HG03575 (cell line): ENCODE data around the gene PRKCE.

ENCODE experiments used
- ATAC-seq: cut with Tn5 transposase; IDR thresholded peaks from one replicate; pipeline ENCODE4 v1.9.1; 2021; ENCODE audit not compliant: unreplicated experiment, insufficient number of reproducible peaks, low FRiP score; ENCODE audit errors: extremely low read depth

Gene PRKCE

GRCh38 chr2:45951025-45951727 is 299.7 kb downstream of the PRKCE start:
- no peak for ATAC-seq

GRCh38 chr2:45952591-45952990 is 301.1 kb downstream of the PRKCE start:
- no peak for ATAC-seq

GRCh38 chr2:45953376-45954027 is 302.0 kb downstream of the PRKCE start:
- no peak for ATAC-seq

GRCh38 chr2:45954233-45954850 is 302.9 kb downstream of the PRKCE start:
- ATAC-seq, result no peak

- no peak for ATAC-seq
Observed at GRCh38 chr2:45957533-45958227, 306.2 kb downstream of the PRKCE start.

- no peak for ATAC-seq
Observed at GRCh38 chr2:45960057-45960863, 308.8 kb downstream of the PRKCE start.

- ATAC-seq, result no peak
Observed at GRCh38 chr2:45962177-45962921, 310.9 kb downstream of the PRKCE start.

- ATAC-seq, result no peak
Observed at GRCh38 chr2:45963816-45964215, 312.3 kb downstream of the PRKCE start.

GRCh38 chr2:45964223-45964841 is 312.9 kb downstream of the PRKCE start:
- ATAC-seq, result no peak

GRCh38 chr2:45964906-45965305 is 313.4 kb downstream of the PRKCE start:
- no peak for ATAC-seq

GRCh38 chr2:45965871-45966498 is 314.5 kb downstream of the PRKCE start:
- ATAC-seq, result no peak

GRCh38 chr2:45968946-45969584 is 317.6 kb downstream of the PRKCE start:
- no peak for ATAC-seq

GRCh38 chr2:45973426-45973825 is 322.0 kb downstream of the PRKCE start:
- no peak for ATAC-seq

GRCh38 chr2:45974056-45974455 is 322.6 kb downstream of the PRKCE start:
- peak; percentile 55 for ATAC-seq

- ATAC-seq, result no peak
Observed at GRCh38 chr2:45974762-45975408, 323.4 kb downstream of the PRKCE start.

- no peak for ATAC-seq
Observed at GRCh38 chr2:45975752-45976517, 324.5 kb downstream of the PRKCE start.
